T-cell (primary cell): ENCODE measurements around the gene TFCP2L1. TPM values are rescaled to one million over a fixed set of nuclear protein-coding genes. Genes with fewer than 3 reads are reported as not detected.

Experiments
- ATAC-seq, 4 experiments: fragments of 200-7000 bp in 3 of 4; fragments of 150-1000 bp in 1 of 4; cut with Tn5 transposase; replicated peaks in 1 of 4; 1 replicate in 3 of 4; 2 replicates in 1 of 4; pipeline ENCODE4 v1.10.0; 2021; ENCODE audit warnings: moderate library complexity in 3 of 4, mild to moderate bottlenecking in 2 of 4, moderate number of reproducible peaks in 1 of 4
- CTCF ChIA-PET, 2 donors: fragments of 300-600 bp; sonication (Branson Sonifier 250); formaldehyde crosslinking; loops; one replicate each; lab custom pipeline; 2022; ENCODE audit warnings: antibody characterized with exemption in 2 of 2; lab: Charles Lee
- POLR2A ChIA-PET, 2 donors: fragments of 300-600 bp; sonication (Branson Sonifier 250); formaldehyde crosslinking; loops; one replicate each; lab custom pipeline; 2022; ENCODE audit warnings: antibody characterized with exemption in 2 of 2; lab: Charles Lee
- DNase-seq, 35 experiments: peaks; one replicate each; pipeline versions ENCODE4 v3.0.0 to v3.0.0-alpha.2; 2013 to 2023
- H3K27ac ChIP-seq: one replicate; pipeline ENCODE4 v1.5.1; 2013; ENCODE audit warnings: low read length
- H3K27me3 ChIP-seq, 2 experiments: replicated peaks in 1 of 2; 1 replicate in 1 of 2; 2 replicates in 1 of 2; pipeline versions ENCODE4 v1.6.1 to v1.7.0; 2013; ENCODE audit warnings: low read length in 1 of 2, mixed read lengths in 1 of 2; ENCODE audit not compliant: control insufficient read depth in 2 of 2, insufficient read depth in 2 of 2; ENCODE audit errors: extremely low read depth in 1 of 2
- H3K36me3 ChIP-seq, 2 donors: 1 replicate in 1 of 2; 2 replicates in 1 of 2; pipeline versions ENCODE4 v1.6.1 to v1.7.0; 2013; ENCODE audit warnings: low read length in 1 of 2; ENCODE audit not compliant: control insufficient read depth in 2 of 2, insufficient read depth in 1 of 2; ENCODE audit errors: extremely low read depth in 1 of 2
- H3K4me1 ChIP-seq, 2 experiments: 1 replicate in 1 of 2; 2 replicates in 1 of 2; pipeline versions ENCODE4 v1.6.1 to v1.7.0; 2013; ENCODE audit warnings: low read length in 2 of 2, mixed read lengths in 1 of 2; ENCODE audit not compliant: insufficient read depth in 2 of 2, control insufficient read depth in 1 of 2; ENCODE audit errors: extremely low read depth in 1 of 2
- H3K4me3 ChIP-seq, 2 donors: 1 replicate in 1 of 2; 2 replicates in 1 of 2; pipeline versions ENCODE4 v1.5.1 to v1.7.0; 2013; ENCODE audit warnings: mild to moderate bottlenecking in 2 of 2, low read length in 1 of 2, moderate library complexity in 1 of 2; ENCODE audit not compliant: control insufficient read depth in 1 of 2; ENCODE audit errors: extremely low read depth in 1 of 2
- H3K9me3 ChIP-seq: 2 replicates; pipeline ENCODE4 v1.7.0; 2013
- H3K27ac Mint-ChIP-seq, 2 donors: one replicate each; pipeline ENCODE4 v1.8.0; 2020 to 2021; ENCODE audit warnings: mild to moderate bottlenecking in 2 of 2, mixed read lengths in 2 of 2
- H3K27me3 Mint-ChIP-seq, 2 donors: one replicate each; pipeline ENCODE4 v1.8.0; 2021 to 2022; ENCODE audit warnings: mixed read lengths in 2 of 2
- H3K36me3 Mint-ChIP-seq: one replicate; pipeline ENCODE4 v1.8.0; 2021; ENCODE audit warnings: mixed read lengths
- H3K4me1 Mint-ChIP-seq, 3 donors: one replicate each; pipeline ENCODE4 v1.8.0; 2020 to 2022; ENCODE audit warnings: mixed read lengths in 3 of 3, mild to moderate bottlenecking in 1 of 3
- H3K4me3 Mint-ChIP-seq, 3 donors: one replicate each; pipeline ENCODE4 v1.8.0; 2020 to 2022; ENCODE audit warnings: mild to moderate bottlenecking in 3 of 3, mixed read lengths in 3 of 3, moderate library complexity in 3 of 3
- H3K9me3 Mint-ChIP-seq, 3 donors: one replicate each; pipeline ENCODE4 v1.8.0; 2020 to 2022; ENCODE audit warnings: mixed read lengths in 3 of 3
- WGBS: methylation state at CpG from one replicate; pipeline ENCODE4 v1.1.5; 2013; ENCODE audit warnings: missing lambda C conversion rate; ENCODE audit not compliant: insufficient coverage; 5-methylcytosine and 5-hydroxymethylcytosine counted together
- total RNA-seq, 35 experiments: library from RNA in 6 of 35; stranded (reverse) in 6 of 35; fragments of 120-200 nt in 1 of 35; gene quantifications; one replicate each; pipeline versions ENCODE4 v1.2.1 to v1.2.4 and lab custom pipeline; 2013 to 2026

TFCP2L1 gene
- total RNA-seq, 5 donors from 2014 or later (not counting 1 experiment from before 2014, with no cell fraction given) = 0.18 to 1.0 (median 0.70) TPM

DNA sequence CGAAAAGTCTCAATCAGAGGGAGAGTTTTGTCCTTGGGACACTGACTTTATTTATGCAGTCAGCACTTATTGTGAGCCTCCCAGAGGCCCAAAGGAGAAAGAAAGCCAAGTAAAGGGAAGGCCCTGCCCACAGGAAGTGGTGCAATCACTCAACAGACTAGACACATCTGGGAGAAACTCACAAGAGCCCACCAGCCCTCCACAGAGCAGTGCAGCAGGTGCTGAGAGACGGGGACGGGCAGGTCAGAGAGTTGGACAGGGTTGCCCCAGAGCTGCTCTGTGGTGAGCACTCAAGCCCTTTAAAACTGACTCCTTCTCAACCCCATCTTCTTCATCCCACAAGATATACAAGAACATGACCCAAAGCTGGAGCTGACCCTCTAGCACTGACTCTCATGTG, 96.0 kb downstream of the TFCP2L1 start:
- H3K36me3 Mint-ChIP-seq = no peaks in the 10 kb centered on the region
- no peaks in the 10 kb centered on the region for H3K9me3 ChIP-seq
- ATAC-seq (no peak), DNase-seq (no peak)
- no peaks in the 10 kb centered on the region for H3K4me1 ChIP-seq
- WGBS = 7% methylated on average over 2 of the region's 3 CpGs
- no peak overlapping the region for H3K27ac ChIP-seq
- no peak overlapping the region for H3K27ac Mint-ChIP-seq
- H3K4me1 Mint-ChIP-seq = no peaks in the 10 kb centered on the region
- ChIA-PET CTCF (interaction anchor here in 1 of 2 donors (0.5 kb wide), 1 partner anchor 347 kb away, joined by 3 read pairs; no protein-coding TSS in a partner anchor), POLR2A (no interaction called here)
- no peaks in the 10 kb centered on the region for H3K9me3 Mint-ChIP-seq
- peaks cover 0 to 15% of the 10 kb centered on the region in 2 experiments for H3K27me3 ChIP-seq
- H3K27me3 Mint-ChIP-seq = peaks cover 0 to 4% of the 10 kb centered on the region in 2 donors
- no peak overlapping the region for H3K4me3 Mint-ChIP-seq
- no peaks in the 10 kb centered on the region for H3K36me3 ChIP-seq
- no peak overlapping the region for H3K4me3 ChIP-seq

DNA sequence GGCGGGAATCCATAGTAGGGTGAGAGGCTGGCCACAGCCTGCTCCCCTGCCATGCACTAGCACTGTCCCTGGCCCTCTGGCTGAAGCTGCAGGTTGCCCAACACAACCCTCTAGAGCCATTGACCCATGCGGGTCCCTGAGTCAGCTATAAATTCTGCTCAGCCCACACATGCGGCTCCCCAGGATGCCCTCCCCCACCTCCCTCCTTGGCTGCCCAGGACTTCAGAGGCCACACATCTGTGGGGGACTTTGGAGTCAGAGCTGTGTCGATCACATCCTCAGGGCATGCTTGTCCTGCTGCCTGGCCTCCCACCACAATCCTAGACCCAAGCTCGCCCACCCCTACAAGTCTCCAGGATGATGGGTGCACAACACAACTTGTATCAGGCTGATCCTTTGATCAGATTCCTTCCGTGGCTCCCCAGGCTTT, 97.0 kb downstream of the TFCP2L1 start:
- POLR2A ChIA-PET = no interaction called here
- Histone ChIP-seq H3K27ac (no peak overlapping the region), H3K4me3 (no peak overlapping the region), H3K27me3 (peaks cover 0 to 15% of the 10 kb centered on the region in 2 experiments), H3K36me3 (no peaks in the 10 kb centered on the region), H3K4me1 (no peaks in the 10 kb centered on the region), H3K9me3 (no peaks in the 10 kb centered on the region)
- H3K4me3 Mint-ChIP-seq = no peak overlapping the region
- no peak for ATAC-seq
- CTCF ChIA-PET = no interaction called here
- H3K27ac Mint-ChIP-seq = no peak overlapping the region
- peaks cover 0 to 4% of the 10 kb centered on the region in 2 donors for H3K27me3 Mint-ChIP-seq
- DNase-seq = no peak
- H3K9me3 Mint-ChIP-seq = no peaks in the 10 kb centered on the region
- no peaks in the 10 kb centered on the region for H3K36me3 Mint-ChIP-seq
- H3K4me1 Mint-ChIP-seq = no peaks in the 10 kb centered on the region
- WGBS = 61% methylated on average over 5 of the region's 6 CpGs

DNA sequence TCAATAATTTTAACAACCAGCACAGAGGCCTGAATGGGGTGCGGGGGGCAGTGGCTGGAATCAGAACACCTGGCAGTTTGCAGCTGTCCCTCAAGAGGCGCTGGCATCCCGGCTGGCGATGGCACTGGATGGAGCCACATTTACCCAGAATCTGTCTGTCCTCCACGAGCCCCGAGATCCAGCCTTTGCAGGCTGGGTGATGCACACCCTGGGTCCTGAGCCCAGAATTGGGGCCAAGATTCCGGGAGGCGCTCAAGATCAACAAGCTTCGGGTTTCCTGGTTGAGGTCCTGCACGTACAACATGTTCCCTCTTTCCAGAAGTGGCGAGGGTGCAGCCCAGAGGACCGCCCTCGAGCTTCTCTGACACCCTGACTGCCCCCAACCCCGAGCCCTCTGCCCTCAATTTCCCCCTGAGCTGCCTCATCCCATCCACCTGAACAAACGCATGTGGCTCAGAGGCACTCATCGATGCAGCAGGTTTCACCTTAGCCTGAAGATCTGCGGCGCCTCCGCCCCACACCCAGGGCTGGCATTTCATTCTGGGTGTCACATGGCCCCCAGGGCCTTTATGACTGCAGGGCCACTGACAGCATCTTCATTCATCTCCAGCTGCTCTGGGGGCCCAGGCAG, 97.5 kb downstream of the TFCP2L1 start:
- Histone ChIP-seq H3K9me3 (no peaks in the 10 kb centered on the region), H3K4me1 (no peaks in the 10 kb centered on the region), H3K27me3 (peaks cover 0 to 15% of the 10 kb centered on the region in 2 experiments), H3K36me3 (no peaks in the 10 kb centered on the region), H3K27ac (no peak overlapping the region), H3K4me3 (no peak overlapping the region)
- DNase-seq = no peak
- CTCF ChIA-PET = no interaction called here
- WGBS = 81% methylated on average over 17 of the region's 19 CpGs
- Mint-ChIP-seq H3K4me3 (no peak overlapping the region), H3K36me3 (no peaks in the 10 kb centered on the region), H3K27ac (no peak overlapping the region), H3K9me3 (no peaks in the 10 kb centered on the region), H3K27me3 (peaks cover 0 to 4% of the 10 kb centered on the region in 2 donors), H3K4me1 (no peaks in the 10 kb centered on the region)
- ATAC-seq = no peak
- POLR2A ChIA-PET = no interaction called here

GRCh38 chr2:121186261-121186660, 98.7 kb downstream of the TFCP2L1 start:
- Histone ChIP-seq H3K9me3 (no peaks in the 10 kb centered on the region), H3K4me3 (no peak overlapping the region), H3K4me1 (no peaks in the 10 kb centered on the region), H3K36me3 (no peaks in the 10 kb centered on the region), H3K27me3 (peaks cover 0 to 15% of the 10 kb centered on the region in 2 experiments), H3K27ac (no peak overlapping the region)
- no peak for ATAC-seq
- no peak overlapping the region for H3K4me3 Mint-ChIP-seq
- POLR2A ChIA-PET = interaction anchor here in 1 of 2 donors (0.5 kb wide), 1 partner anchor 20 kb away, joined by 8 read pairs; no protein-coding TSS in a partner anchor
- H3K36me3 Mint-ChIP-seq = no peaks in the 10 kb centered on the region
- H3K9me3 Mint-ChIP-seq = no peaks in the 10 kb centered on the region
- 46% methylated on average over 3 of the region's 9 CpGs for WGBS
- no peaks in the 10 kb centered on the region for H3K4me1 Mint-ChIP-seq
- CTCF ChIA-PET = no interaction called here
- no peak for DNase-seq
- no peak overlapping the region for H3K27ac Mint-ChIP-seq
- peaks cover 0 to 4% of the 10 kb centered on the region in 2 donors for H3K27me3 Mint-ChIP-seq

DNA sequence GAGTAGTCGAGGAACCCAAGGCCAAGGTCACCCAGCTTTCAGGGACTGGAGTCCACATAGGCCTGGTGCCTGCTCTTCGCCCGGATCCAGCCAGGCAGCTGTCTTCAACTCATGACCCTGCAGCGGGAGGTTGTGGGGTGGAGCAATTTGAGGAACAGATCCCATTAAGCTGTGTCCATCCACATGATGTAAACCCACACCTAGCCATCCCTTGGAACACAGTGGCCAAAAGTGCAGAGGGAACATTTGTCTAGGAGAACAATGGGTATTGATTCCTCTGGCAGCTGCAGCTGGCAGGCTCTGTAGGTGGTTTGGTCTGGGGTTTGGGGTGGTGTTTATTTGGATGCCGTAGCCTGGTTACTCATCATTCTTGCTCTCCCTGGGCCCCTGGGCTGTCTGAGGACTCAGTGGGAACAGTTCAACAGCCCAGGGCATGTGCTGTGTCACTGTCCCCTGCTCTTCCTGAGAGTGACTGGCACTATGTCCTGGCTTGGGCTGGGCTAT, 99.4 kb downstream of the TFCP2L1 start:
- no peak for ATAC-seq
- 83% methylated on average over 1 of the region's 5 CpGs for WGBS

DNA sequence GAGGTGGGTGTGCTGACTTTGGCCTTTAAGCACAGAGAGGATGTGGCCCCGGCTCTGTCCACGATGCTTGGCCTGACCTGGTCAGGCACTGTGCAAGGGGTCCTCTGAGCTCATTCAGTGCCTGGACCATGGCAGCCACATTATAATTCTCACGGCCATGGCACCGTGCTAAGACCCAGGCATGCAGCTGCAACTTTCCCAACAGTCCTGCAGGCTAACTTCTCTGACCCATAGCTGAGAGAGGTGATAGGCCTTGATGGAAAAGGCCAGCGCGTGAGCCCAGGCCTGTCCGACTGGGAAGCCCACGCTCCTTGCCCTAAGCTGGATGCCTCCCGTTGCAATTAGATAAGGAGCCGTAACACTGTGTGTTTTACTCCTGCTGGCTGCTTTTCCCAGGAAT, 99.9 kb downstream of the TFCP2L1 start:
- Mint-ChIP-seq H3K27ac (no peak overlapping the region), H3K36me3 (no peaks in the 10 kb centered on the region), H3K27me3 (peaks cover 0 to 4% of the 10 kb centered on the region in 2 donors), H3K4me3 (no peak overlapping the region), H3K4me1 (no peaks in the 10 kb centered on the region), H3K9me3 (no peaks in the 10 kb centered on the region)
- Histone ChIP-seq H3K27ac (no peak overlapping the region), H3K4me1 (no peaks in the 10 kb centered on the region), H3K36me3 (no peaks in the 10 kb centered on the region), H3K4me3 (no peak overlapping the region), H3K27me3 (peaks cover 0 to 15% of the 10 kb centered on the region in 2 experiments), H3K9me3 (no peaks in the 10 kb centered on the region)
- POLR2A ChIA-PET = no interaction called here
- no peak for ATAC-seq
- DNase-seq = no peak
- 89% methylated on average over 8 of the region's 10 CpGs for WGBS
- CTCF ChIA-PET = no interaction called here

More for the DNA sequence above, 99.4 kb downstream of the TFCP2L1 start:
- Mint-ChIP-seq H3K36me3 (no peaks in the 10 kb centered on the region), H3K27me3 (peaks cover 0 to 4% of the 10 kb centered on the region in 2 donors), H3K4me3 (no peak overlapping the region), H3K4me1 (no peaks in the 10 kb centered on the region), H3K27ac (no peak overlapping the region), H3K9me3 (no peaks in the 10 kb centered on the region)
- no peak overlapping the region for H3K4me3 ChIP-seq
- no peaks in the 10 kb centered on the region for H3K4me1 ChIP-seq
- H3K36me3 ChIP-seq = no peaks in the 10 kb centered on the region
- no peak for DNase-seq
- peaks cover 0 to 15% of the 10 kb centered on the region in 2 experiments for H3K27me3 ChIP-seq
- no peak overlapping the region for H3K27ac ChIP-seq
- POLR2A ChIA-PET = no interaction called here
- H3K9me3 ChIP-seq = no peaks in the 10 kb centered on the region
- CTCF ChIA-PET = no interaction called here
